Kidney (tissue), 14 donors: ENCODE data around the gene AMIGO1. TPM values are rescaled to one million over a fixed set of nuclear protein-coding genes. Genes with fewer than 3 reads are reported as not detected.

Experiments used
- DNase-seq, 5 donors: peaks; one replicate each; pipeline ENCODE4 v3.0.0-alpha.2; 2013 to 2020
- FAIRE-seq: peaks from 2 replicates; lab custom pipeline; 2012; peaks lifted over from hg19 to GRCh38; lab: Jason Lieb, UNC
- H3K27ac ChIP-seq, 2 donors: one replicate each; pipeline ENCODE4 v1.7.0; 2013; ENCODE audit warnings: low read depth in 2 of 2, low read length in 2 of 2, inconsistent platforms in 1 of 2
- H3K27me3 ChIP-seq: one replicate; pipeline ENCODE4 v1.7.1; 2013; ENCODE audit warnings: low read length, inconsistent platforms; ENCODE audit not compliant: control insufficient read depth, insufficient read depth
- H3K36me3 ChIP-seq, 3 donors: one replicate each; pipeline versions ENCODE4 v1.7.0 to v1.7.1; 2013; ENCODE audit warnings: low read length in 3 of 3, control low read depth in 1 of 3, inconsistent platforms in 1 of 3; ENCODE audit not compliant: insufficient read depth in 3 of 3, control insufficient read depth in 2 of 3
- H3K4me1 ChIP-seq, 3 donors: one replicate each; pipeline versions ENCODE4 v1.7.0 to v1.7.1; 2013; ENCODE audit warnings: low read length in 3 of 3, inconsistent platforms in 1 of 3, low read depth in 1 of 3; ENCODE audit not compliant: control insufficient read depth in 2 of 3, insufficient read depth in 2 of 3
- H3K4me3 ChIP-seq, 3 donors: one replicate each; pipeline versions ENCODE4 v1.7.0 to v1.8.1; 2013; ENCODE audit warnings: low read length in 3 of 3, control low read depth in 1 of 3, inconsistent platforms in 1 of 3
- H3K9ac ChIP-seq, 3 donors: one replicate each; pipeline versions ENCODE4 v1.7.0 to v1.7.1; 2013; ENCODE audit warnings: low read length in 3 of 3, control low read depth in 1 of 3, inconsistent platforms in 1 of 3
- H3K9me3 ChIP-seq, 3 donors: one replicate each; pipeline versions ENCODE4 v1.7.0 to v1.7.1; 2013; ENCODE audit warnings: low read length in 3 of 3, control low read depth in 1 of 3, inconsistent platforms in 1 of 3; ENCODE audit not compliant: control insufficient read depth in 2 of 3, insufficient read depth in 1 of 3
- CTCF ChIP-seq: IDR thresholded peaks from 3 replicates; pipeline ENCODE4 v1.5.1; 2012; ENCODE audit warnings: mild to moderate bottlenecking, moderate library complexity, borderline replicate concordance; ENCODE audit not compliant: insufficient read depth; ENCODE audit errors: extremely low read depth
- intact Hi-C: fragments of 100-400 bp; cut with DNase I; formaldehyde crosslinking; loops from one replicate; pipeline ENCODE4 v1.11.1; 2022
- polyA plus RNA-seq: library from polyadenylated mRNA; stranded (reverse); fragments of 350-450 nt; fragmentation: Illumina TruSeq; extraction: RNeasy Lipid Tissue Mini Kit (QIAGEN cat#74804); gene quantifications from one replicate; pipeline ENCODE4 v1.2.3, GENCODE V29; 2014; ENCODE audit warnings: low read depth, low replicate concordance; ENCODE audit not compliant: insufficient read depth
- total RNA-seq: library from RNA; stranded (reverse); fragmentation: NEBNext Ultra II Directional; extraction: Animal tissue kit (Norgen Biotek cat#: 25700); gene quantifications from one replicate; pipeline ENCODE4 v1.2.1, GENCODE V29; 2021
- donor health status: control.
- donor health status: control.
- donor health status: control.
- donor health status: control.
- donor health status: control.
- donor health status: DM: yes; HTN: yes; CAD: no.
- donor health status: Normal renal cell carcinoma (clear cell type).

The AMIGO1 gene
- total and polyA plus RNA-seq, 2 donors from 2014 or later: 5.1 to 8.5 TPM

- peaks cover 0 to 3% (median 0%) of the 10 kb centered on the region in 3 donors for H3K36me3 ChIP-seq
- intact Hi-C loops: no loop called here
- peaks cover 0 to 11% (median 3%) of the 10 kb centered on the region in 3 donors for H3K4me1 ChIP-seq
- H3K27me3 ChIP-seq: no peaks in the 10 kb centered on the region
- H3K27ac ChIP-seq: no peak overlapping the region
- H3K9me3 ChIP-seq: no peaks in the 10 kb centered on the region
- FAIRE-seq (no peak), DNase-seq (peak in 1 of 5 donors; percentile 75)
- H3K4me3 ChIP-seq: peak overlapping the region in 1 of 3 donors; percentile 82
- TF ChIP-seq CTCF: no peak
- no peak overlapping the region for H3K9ac ChIP-seq
Measured at GRCh38 chr1:109508001-109508872, 1.3 kb downstream of the AMIGO1 start.

DNA sequence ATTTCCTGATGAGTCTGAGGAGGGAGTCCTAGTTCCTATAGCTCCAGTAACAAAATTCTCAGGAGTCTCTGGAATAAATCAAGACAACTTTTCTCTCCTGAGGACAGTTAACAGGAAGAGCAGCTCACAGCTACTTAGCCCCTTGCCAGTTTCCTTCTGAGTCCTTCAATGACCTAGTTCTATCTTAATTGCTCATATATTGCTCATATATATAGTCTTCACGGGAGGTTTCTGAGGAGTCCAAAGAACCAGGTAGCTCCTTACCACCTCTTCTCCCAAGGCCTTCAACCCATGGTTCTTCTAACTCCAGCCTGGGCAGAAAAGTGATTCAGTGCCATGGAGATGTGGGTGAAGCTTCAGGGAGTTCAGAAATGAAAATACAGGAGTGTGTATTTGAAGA lies 4.6 kb downstream of the AMIGO1 start:
- Histone ChIP-seq H3K36me3 (peaks cover 0 to 9% (median 0%) of the 10 kb centered on the region in 3 donors), H3K27me3 (no peaks in the 10 kb centered on the region), H3K9ac (no peak overlapping the region), H3K9me3 (no peaks in the 10 kb centered on the region), H3K27ac (no peak overlapping the region), H3K4me1 (peaks cover 0 to 16% (median 1%) of the 10 kb centered on the region in 3 donors), H3K4me3 (no peak overlapping the region)
- FAIRE-seq (no peak), DNase-seq (no peak)
- TF ChIP-seq CTCF: no peak
- intact Hi-C loops: no loop called here

- Histone ChIP-seq H3K27ac (no peak overlapping the region), H3K4me3 (no peak overlapping the region)
- intact Hi-C loops: no loop called here
Measured at GRCh38 chr1:109503935-109504334, 5.6 kb downstream of the AMIGO1 start.

More at GRCh38 chr1:109503935-109504334, 5.6 kb downstream of the AMIGO1 start:
- Histone ChIP-seq H3K9me3 (no peaks in the 10 kb centered on the region), H3K27me3 (no peaks in the 10 kb centered on the region), H3K9ac (no peak overlapping the region), H3K4me1 (peaks cover 0 to 15% (median 4%) of the 10 kb centered on the region in 3 donors), H3K36me3 (peaks cover 0 to 9% (median 0%) of the 10 kb centered on the region in 3 donors)
- TF ChIP-seq CTCF: no peak
- DNase-seq: no peak
- no peak for FAIRE-seq
